22Rv1 (cell line): ENCODE measurements around the gene SERGEF.

Experiments
- H3K27ac ChIP-seq: fragments of 450-650 bp; 2 replicates; pipeline ENCODE4 v1.5.1; 2017
- CTCF ChIP-seq: fragments of 450-650 bp; IDR thresholded peaks from 2 replicates; pipeline ENCODE4 v1.5.1; 2017; ENCODE audit warnings: mild to moderate bottlenecking
- ZFX ChIP-seq: fragments of 450-650 bp; IDR thresholded peaks from 2 replicates; pipeline ENCODE4 v1.6.1; 2017; ENCODE audit warnings: antibody characterized with exemption, borderline replicate concordance

SERGEF gene

GRCh38 chr11:17798253-17798652 is 214.6 kb downstream of the SERGEF start:
- H3K27ac ChIP-seq = no peak overlapping the region
- TF ChIP-seq ZFX = no peak
- no peak for TF ChIP-seq CTCF

- no peak for TF ChIP-seq CTCF
- H3K27ac ChIP-seq = no peak overlapping the region
Observed at GRCh38 chr11:17796154-17796553, 216.7 kb downstream of the SERGEF start.

GRCh38 chr11:17794981-17795380 is 217.9 kb downstream of the SERGEF start:
- no peak overlapping the region for H3K27ac ChIP-seq
- TF ChIP-seq ZFX (no peak), CTCF (no peak)

- no peak for TF ChIP-seq CTCF
- no peak for TF ChIP-seq ZFX
- no peak overlapping the region for H3K27ac ChIP-seq
Observed at GRCh38 chr11:17793642-17794170, 219.1 kb downstream of the SERGEF start.

GRCh38 chr11:17792161-17792560 is 220.7 kb downstream of the SERGEF start:
- no peak overlapping the region for H3K27ac ChIP-seq

GRCh38 chr11:17791144-17791543 is 221.7 kb downstream of the SERGEF start:
- no peak overlapping the region for H3K27ac ChIP-seq
- TF ChIP-seq CTCF (no peak), ZFX (no peak)

More at GRCh38 chr11:17792161-17792560, 220.7 kb downstream of the SERGEF start:
- TF ChIP-seq ZFX = no peak

GRCh38 chr11:17790453-17790852 is 222.4 kb downstream of the SERGEF start:
- TF ChIP-seq ZFX = no peak
- H3K27ac ChIP-seq = no peak overlapping the region

- TF ChIP-seq ZFX (no peak), CTCF (no peak)
- no peak overlapping the region for H3K27ac ChIP-seq
Observed at GRCh38 chr11:17788084-17788483, 224.8 kb downstream of the SERGEF start.
